ENCODE results near the gene OR2J1. TPM values are rescaled to one million over a fixed set of nuclear protein-coding genes. Genes with fewer than 3 reads are reported as not detected.
A peak's percentile ranks its signal among the peaks of the same experiment; 100 is the strongest.
"Not testable (repeated sequence)": the region's sequence is repeated elsewhere in the genome, so short reads cannot be mapped to it uniquely, and the experiment has no call there.

OR2J1 gene
- not detected for total RNA-seq

- ATAC-seq: no peak
- no peak for DNase-seq (ENCODE audit: low spot score)
Measured at GRCh38 chr6:29099190-29099589, at the start of gene OR2J1. Gene OR2J1 (plus strand): TSS chr6:29099490. CDS start chr6:29100943, 1,453 bp downstream.

DNA sequence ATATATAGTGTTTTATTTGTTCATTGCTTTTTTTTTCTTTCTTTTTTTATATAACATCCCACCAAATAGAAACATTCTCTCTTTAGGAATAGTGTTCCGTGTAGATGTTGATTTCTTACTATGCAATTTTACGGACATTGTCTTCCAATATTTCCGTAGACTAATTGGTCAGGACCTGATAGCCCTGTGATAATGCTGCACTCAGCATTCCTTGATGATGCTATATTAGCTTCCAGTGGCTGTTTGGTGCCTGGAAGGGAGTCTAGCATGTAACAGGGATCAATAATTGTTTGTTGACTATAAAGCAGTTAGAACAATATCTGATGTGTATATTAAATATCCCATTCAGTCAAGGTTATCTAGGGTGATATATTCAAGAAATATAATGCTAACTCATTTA is 47.6 kb upstream of the OR2J1 start:
- ATAC-seq (no peak), DNase-seq (ENCODE audit: low spot score) (no peak)

DNA sequence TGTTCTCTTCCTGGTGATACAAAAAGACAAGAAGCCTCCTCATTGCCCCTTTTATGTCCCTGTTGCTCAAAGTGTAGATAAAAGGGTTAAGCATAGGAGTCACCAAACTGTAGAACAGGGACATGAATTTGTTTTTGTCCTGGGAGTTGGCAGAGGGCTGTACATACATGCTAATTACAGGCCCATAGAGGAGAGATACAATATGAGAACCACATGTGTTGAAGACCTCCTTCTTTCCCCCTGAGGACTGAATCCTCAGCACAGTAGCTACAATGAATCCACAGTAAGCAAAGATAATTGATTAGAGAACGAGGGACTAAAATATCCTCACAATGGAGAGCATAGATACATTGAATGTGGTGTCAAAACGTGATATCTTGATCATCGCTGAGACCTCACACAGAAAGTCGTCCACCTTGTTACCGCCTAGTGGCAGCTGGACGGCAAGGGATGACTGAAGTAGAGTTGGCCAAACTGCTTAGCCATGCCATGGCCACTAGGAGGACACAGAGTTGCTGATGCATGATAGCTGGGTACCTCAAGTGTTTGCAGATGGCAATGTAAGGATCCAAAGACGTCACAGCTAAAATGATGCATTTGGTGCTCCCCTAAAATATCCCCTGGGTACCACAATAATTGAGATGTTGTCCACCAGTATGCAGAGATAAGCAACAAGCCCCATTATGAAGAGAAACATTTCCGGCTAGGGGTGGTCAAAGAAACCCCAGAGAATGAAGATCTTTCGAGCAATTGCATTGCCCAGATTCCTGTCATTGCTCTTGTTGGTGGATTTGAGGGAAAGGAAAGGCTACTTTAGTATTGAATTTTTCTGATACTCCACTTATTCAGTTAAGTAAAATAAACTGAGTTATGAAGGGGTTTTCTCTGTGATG is 27.2 kb upstream of the OR2J1 start:
- ATAC-seq (peak; percentile 97), DNase-seq (ENCODE audit: low spot score) (peak; percentile 46)

DNA sequence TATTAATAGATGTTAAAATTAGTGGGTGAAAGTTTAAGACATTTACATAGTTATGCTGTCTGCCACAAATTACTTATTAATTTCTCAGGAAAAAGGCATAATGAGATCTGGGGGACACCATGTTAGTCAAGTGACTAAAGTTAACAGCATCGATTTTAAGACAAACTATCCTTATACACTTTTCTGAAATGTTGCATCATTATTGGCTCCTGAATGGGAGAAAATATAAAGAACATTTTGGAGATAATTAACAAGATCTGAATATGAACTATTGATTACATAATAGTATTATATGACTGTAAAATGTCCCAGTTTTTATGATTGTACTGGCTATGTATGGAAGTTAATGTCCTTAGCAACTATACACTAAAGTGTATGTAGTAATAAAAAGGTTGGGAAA is 20.1 kb upstream of the OR2J1 start:
- no peak for ATAC-seq
- DNase-seq (ENCODE audit: low spot score): no peak

GRCh38 chr6:29081312-29081711 is 18.0 kb upstream of the OR2J1 start:
- ATAC-seq: no peak
- DNase-seq (ENCODE audit: low spot score): no peak

GRCh38 chr6:29082457-29082856 is 16.8 kb upstream of the OR2J1 start:
- ATAC-seq (no peak), DNase-seq (ENCODE audit: low spot score) (no peak)

- no peak for ATAC-seq
- DNase-seq (ENCODE audit: low spot score): no peak
Measured at GRCh38 chr6:29087213-29087612, 12.1 kb upstream of the OR2J1 start, which contains the start of gene OR2B3. Gene OR2B3 (minus strand): TSS chr6:29087313. CDS start chr6:29087248, 65 bp downstream.

DNA sequence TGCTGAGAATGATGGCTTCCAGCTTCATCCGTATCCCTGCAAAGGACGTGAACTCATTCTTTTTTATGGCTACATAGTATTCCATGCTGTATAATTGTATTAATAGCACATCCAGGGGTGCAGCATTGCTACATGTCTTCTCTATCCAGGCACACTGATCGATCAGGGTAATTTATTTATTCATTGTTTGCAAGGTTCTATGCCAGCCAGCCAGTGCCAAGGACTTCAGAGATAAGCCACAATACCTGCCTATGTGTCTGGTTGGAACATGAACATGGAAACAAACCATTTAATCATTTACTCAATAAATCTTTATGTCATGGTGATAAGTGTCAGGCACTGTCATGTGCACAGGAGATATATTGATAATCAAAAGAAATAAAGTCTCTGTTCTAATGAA is 6.3 kb upstream of the OR2J1 start:
- no peak for DNase-seq (ENCODE audit: low spot score)
- ATAC-seq: no peak

- ATAC-seq (no peak), DNase-seq (ENCODE audit: low spot score) (no peak)
Measured at GRCh38 chr6:29097803-29098202, 1.5 kb upstream of the OR2J1 start.

DNA sequence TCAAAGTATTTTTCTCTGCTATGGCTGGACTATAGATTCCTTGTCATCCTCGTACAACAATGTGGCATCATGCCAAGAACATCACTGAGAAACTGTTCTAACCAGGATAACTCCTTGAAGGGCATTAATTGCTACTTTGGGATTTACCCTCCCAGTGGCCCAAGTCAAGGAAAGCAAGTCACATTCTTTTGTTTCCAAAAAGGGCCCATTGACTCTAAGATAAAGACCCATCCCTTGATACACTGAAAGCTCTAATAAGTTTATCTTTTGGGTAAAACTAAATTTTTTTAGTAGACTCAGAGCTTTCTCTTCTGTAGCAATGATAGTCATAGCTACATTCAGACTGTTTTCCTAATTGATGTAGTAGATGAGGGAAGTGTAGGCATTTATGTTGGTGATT is 8.5 kb downstream of the OR2J1 start, which contains the start of gene OR2J3:
TSS of gene OR2J3 (plus strand) at position 301 of the 400 bp plus-strand sequence. CDS start 3,833 bp downstream, outside the sequence.
- ATAC-seq: no peak

DNA sequence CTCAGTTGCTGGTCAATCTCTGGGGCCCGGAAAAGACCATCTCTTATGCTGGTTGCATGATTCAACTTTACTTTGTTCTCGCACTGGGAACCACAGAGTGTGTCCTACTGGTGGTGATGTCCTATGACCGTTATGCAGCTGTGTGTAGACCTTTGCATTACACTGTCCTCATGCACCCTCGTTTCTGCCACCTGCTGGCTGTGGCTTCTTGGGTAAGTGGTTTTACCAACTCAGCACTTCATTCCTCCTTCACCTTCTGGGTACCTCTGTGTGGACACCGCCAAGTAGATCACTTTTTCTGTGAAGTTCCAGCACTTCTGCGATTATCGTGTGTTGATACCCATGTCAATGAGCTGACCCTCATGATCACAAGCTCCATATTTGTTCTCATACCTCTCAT is 12.8 kb downstream of the OR2J1 start:
- no peak for DNase-seq (ENCODE audit: low spot score)
- peak; percentile 44 for ATAC-seq

More for the DNA sequence above, 8.5 kb downstream of the OR2J1 start, which contains the start of gene OR2J3:
- DNase-seq (ENCODE audit: low spot score): no peak

DNA sequence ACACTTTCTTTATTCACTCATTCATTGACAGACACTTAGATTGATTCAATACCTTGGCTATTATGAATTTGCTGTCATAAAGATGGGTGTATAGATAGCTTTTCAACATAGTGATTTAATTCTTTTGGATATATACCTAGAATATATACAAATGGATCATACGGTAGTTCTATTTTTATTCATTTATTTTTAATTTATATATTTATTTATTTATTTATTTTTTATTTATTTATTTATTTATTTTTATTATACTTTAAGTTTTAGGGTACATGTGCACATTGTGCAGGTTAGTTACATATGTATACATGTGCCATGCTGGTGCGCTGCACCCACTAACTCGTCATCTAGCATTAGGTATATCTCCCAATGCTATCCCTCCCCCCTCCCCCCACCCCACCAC is 15.7 kb downstream of the OR2J1 start:
- not testable (repeated sequence) for DNase-seq (ENCODE audit: low spot score); ATAC-seq

GRCh38 chr6:29129326-29130012 is 30.2 kb downstream of the OR2J1 start:
- no peak for DNase-seq (ENCODE audit: low spot score)
- no peak for ATAC-seq

GRCh38 chr6:29130644-29131043 is 31.4 kb downstream of the OR2J1 start:
- no peak for DNase-seq (ENCODE audit: low spot score)

DNA sequence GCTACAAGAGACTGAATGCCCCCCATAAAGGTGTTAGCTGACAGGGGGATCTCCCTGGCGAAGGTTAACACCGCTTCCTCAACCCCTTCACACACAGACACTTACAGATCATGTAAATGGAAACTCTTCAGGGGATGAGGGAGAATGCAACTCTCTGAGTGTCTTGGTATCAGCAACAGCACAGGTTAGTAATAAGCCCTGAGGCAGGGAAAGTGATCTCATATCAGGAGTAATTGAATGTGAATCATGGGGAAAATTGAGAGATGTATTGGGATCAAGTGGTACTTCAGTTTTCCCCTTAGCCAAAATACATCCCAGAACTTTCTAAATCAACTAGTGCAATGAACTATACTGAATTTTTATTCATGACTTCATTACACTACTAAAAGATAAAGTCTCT is 32.4 kb downstream of the OR2J1 start:
- DNase-seq (ENCODE audit: low spot score) (no peak), ATAC-seq (no peak)

More at GRCh38 chr6:29130644-29131043, 31.4 kb downstream of the OR2J1 start:
- ATAC-seq: no peak

GRCh38 chr6:29137724-29138123 is 38.4 kb downstream of the OR2J1 start:
- no peak for ATAC-seq

DNA sequence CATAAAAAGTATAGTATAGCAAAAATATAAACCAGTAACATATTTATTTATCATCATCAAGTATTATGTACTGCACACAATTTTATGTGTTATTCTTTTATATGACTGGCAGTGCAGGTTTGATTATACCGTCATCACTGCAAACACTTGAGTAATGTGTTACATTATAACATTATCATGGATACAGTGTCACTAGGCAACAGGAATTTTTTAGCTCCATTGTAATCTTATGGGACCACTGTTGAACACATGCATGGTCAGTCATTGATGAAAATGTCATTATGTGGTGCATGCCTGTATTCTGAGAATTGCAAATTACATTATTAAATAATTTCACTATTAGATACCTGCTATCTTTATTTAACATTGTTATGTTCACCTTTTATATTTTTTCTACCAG is 42.3 kb downstream of the OR2J1 start:
- ATAC-seq (no peak), DNase-seq (ENCODE audit: low spot score) (no peak)

More at GRCh38 chr6:29137724-29138123, 38.4 kb downstream of the OR2J1 start:
- DNase-seq (ENCODE audit: low spot score): no peak

GRCh38 chr6:29142309-29142708 is 43.0 kb downstream of the OR2J1 start:
- no peak for ATAC-seq
- DNase-seq (ENCODE audit: low spot score): no peak

GRCh38 chr6:29146179-29146578 is 46.9 kb downstream of the OR2J1 start:
- no peak for DNase-seq (ENCODE audit: low spot score)
- no peak for ATAC-seq

- ATAC-seq: no peak
- DNase-seq (ENCODE audit: low spot score): no peak
Measured at GRCh38 chr6:29147074-29147473, 47.8 kb downstream of the OR2J1 start.

GRCh38 chr6:29149444-29149843 is 50.2 kb downstream of the OR2J1 start:
- not testable (repeated sequence) for DNase-seq (ENCODE audit: low spot score); ATAC-seq

Data from left lobe of liver (tissue), 2 donors.